Gastroesophageal sphincter (tissue), 4 donors: ENCODE data around the gene CHRM2. TPM values are rescaled to one million over a fixed set of nuclear protein-coding genes. Genes with fewer than 3 reads are reported as not detected.

ENCODE experiments used
- ATAC-seq: fragments of 150-250 bp; one replicate; pipeline ENCODE4 v1.9.1; 2016; ENCODE audit warnings: mild to moderate bottlenecking, moderate library complexity
- H3K27ac ChIP-seq, 4 donors: fragments of 200-600 bp; sonication (generic) in 3 of 4; 1 replicate in 3 of 4; 2 replicates in 1 of 4; pipeline ENCODE4 v1.5.1; 2016 to 2019
- H3K27me3 ChIP-seq: fragments of 200-600 bp; sonication (generic); one replicate; pipeline ENCODE4 v1.5.1; 2019
- H3K36me3 ChIP-seq, 2 donors: fragments of 200-600 bp; sonication (generic); one replicate each; pipeline ENCODE4 v1.5.1; 2019; ENCODE audit warnings: control low read depth in 1 of 2
- H3K4me1 ChIP-seq, 3 donors: fragments of 200-600 bp; sonication (generic); 1 replicate in 2 of 3; 2 replicates in 1 of 3; pipeline ENCODE4 v1.5.1; 2016 to 2019; ENCODE audit warnings: control low read depth in 2 of 3
- H3K4me3 ChIP-seq, 2 donors: fragments of 200-600 bp; sonication (generic); one replicate each; pipeline ENCODE4 v1.5.1; 2019; ENCODE audit warnings: mild to moderate bottlenecking in 1 of 2, moderate library complexity in 1 of 2
- H3K9me3 ChIP-seq, 3 donors: fragments of 200-600 bp; sonication (generic); one replicate each; pipeline ENCODE4 v1.5.1; 2017 to 2019; ENCODE audit warnings: control low read depth in 2 of 3
- EP300 ChIP-seq: sonication (generic); formaldehyde crosslinking; IDR thresholded peaks from one replicate; pipeline ENCODE4 v1.6.1; 2017; ENCODE audit warnings: antibody characterized with exemption, mild to moderate bottlenecking
- POLR2A ChIP-seq, 2 donors: fragments of 450-650 bp; IDR thresholded peaks; one replicate each; pipeline ENCODE4 v1.6.1; 2017; ENCODE audit warnings: antibody characterized with exemption in 2 of 2, mild to moderate bottlenecking in 2 of 2, moderate library complexity in 1 of 2
- POLR2AphosphoS5 ChIP-seq: sonication (generic); formaldehyde crosslinking; IDR thresholded peaks from one replicate; pipeline ENCODE4 v1.6.1; 2017; ENCODE audit warnings: antibody characterized with exemption
- WGBS, 2 donors: methylation state at CpG; one replicate each; pipeline ENCODE4 v1.1.5; 2018; ENCODE audit warnings: low coverage in 1 of 2; 5-methylcytosine and 5-hydroxymethylcytosine counted together
- total RNA-seq, 4 donors: library from RNA; depleted of rRNA; stranded (reverse); fragments of >200 nt; gene quantifications; one replicate each; pipeline ENCODE4 v1.1.0, GENCODE V29; 2016
- TF ChIP-seq, protein P1 (sequence below), 4 experiments: fragments of 200-600 bp in 2 of 4; fragments of 450-650 bp in 2 of 4; sonication (generic) in 1 of 4; IDR thresholded peaks; one replicate each; pipeline ENCODE4 v1.5.1; 2017 to 2019; ENCODE audit warnings: antibody characterized with exemption in 4 of 4, mild to moderate bottlenecking in 2 of 4, moderate library complexity in 2 of 4

The CHRM2 gene
- total RNA-seq, 4 donors from 2014 or later = 11.5 to 130 (median 65.3) TPM

DNA sequence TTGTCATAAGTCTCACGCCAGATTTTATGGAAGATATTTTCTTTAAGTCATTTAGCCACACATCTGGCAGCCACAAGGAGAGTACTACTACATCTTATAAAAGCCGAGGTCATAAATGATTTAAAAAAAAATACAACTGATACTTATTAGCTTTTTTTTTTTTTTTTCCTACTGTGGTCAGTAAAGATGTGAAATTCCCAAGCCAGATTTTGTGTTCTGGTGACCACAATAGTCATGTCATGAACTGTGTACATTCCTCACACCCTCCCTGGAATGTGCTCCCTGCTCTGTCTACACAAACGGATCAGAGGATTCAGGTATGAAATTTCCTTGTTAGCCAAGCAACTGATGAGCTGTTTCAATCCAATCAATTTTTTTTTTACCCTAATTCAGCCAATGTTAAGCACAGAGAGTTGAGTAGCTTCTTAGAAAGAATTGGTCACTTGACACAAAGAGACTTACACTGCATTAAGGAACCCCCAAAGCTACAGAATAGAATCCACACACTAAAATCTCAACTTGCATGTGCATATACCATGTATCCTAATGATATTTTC lies 54.7 kb downstream of the CHRM2 start:
- TF ChIP-seq, protein P1, sequence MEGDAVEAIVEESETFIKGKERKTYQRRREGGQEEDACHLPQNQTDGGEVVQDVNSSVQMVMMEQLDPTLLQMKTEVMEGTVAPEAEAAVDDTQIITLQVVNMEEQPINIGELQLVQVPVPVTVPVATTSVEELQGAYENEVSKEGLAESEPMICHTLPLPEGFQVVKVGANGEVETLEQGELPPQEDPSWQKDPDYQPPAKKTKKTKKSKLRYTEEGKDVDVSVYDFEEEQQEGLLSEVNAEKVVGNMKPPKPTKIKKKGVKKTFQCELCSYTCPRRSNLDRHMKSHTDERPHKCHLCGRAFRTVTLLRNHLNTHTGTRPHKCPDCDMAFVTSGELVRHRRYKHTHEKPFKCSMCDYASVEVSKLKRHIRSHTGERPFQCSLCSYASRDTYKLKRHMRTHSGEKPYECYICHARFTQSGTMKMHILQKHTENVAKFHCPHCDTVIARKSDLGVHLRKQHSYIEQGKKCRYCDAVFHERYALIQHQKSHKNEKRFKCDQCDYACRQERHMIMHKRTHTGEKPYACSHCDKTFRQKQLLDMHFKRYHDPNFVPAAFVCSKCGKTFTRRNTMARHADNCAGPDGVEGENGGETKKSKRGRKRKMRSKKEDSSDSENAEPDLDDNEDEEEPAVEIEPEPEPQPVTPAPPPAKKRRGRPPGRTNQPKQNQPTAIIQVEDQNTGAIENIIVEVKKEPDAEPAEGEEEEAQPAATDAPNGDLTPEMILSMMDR (IDR thresholded peaks at IDR 0.05) = no peak
- TF ChIP-seq POLR2A (IDR thresholded peaks at IDR 0.05) (no peak), EP300 (no peak)
- 42 to 83% methylated on average over 2 to 3 of the region's 3 CpGs for WGBS, 2 donors
- Histone ChIP-seq H3K36me3 (no peaks in the 10 kb centered on the region), H3K4me3 (no peak overlapping the region), H3K27ac (no peak overlapping the region), H3K9me3 (no peaks in the 10 kb centered on the region), H3K4me1 (peaks cover 0 to 5% (median 0%) of the 10 kb centered on the region in 3 donors), H3K27me3 (no peaks in the 10 kb centered on the region)
- no peak for ATAC-seq

- no peak overlapping the region for H3K27ac ChIP-seq
- TF ChIP-seq, protein P1 (IDR thresholded peaks at IDR 0.05) = no peak
- TF ChIP-seq EP300 (no peak), POLR2A (IDR thresholded peaks at IDR 0.05) (no peak), POLR2AphosphoS5 (peak; percentile 18)
- ATAC-seq = no peak
These were observed 56.6 kb downstream of the CHRM2 start for GRCh38 chr7:136925044-136925443.

DNA sequence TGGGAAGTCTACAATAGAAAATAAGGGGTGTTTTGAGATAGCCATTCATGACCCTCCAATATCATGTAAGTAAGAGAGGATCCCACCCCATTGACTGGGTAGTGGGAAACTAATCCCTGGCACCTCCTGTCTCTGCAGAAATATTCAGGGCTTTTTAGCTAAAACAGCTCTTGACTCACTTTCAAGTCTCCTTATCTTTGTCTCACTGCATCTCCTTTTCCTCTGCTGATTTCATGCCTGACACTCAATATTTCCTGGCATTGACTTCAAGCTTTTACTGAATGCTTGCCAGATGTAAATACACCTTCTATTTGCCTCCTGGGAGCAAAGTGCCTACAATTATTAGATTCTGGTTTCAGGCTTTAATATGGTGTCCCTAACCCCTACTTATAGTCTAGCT lies 57.1 kb downstream of the CHRM2 start:
- no peak overlapping the region for H3K27ac ChIP-seq

More at GRCh38 chr7:136925044-136925443, 56.6 kb downstream of the CHRM2 start:
- WGBS, 2 donors = 14 to 30% methylated on average over 3 of the region's 3 CpGs
- H3K36me3 ChIP-seq = no peaks in the 10 kb centered on the region
- no peaks in the 10 kb centered on the region for H3K9me3 ChIP-seq
- H3K4me3 ChIP-seq = no peak overlapping the region
- H3K27me3 ChIP-seq = no peaks in the 10 kb centered on the region
- H3K4me1 ChIP-seq = peaks cover 0 to 5% (median 0%) of the 10 kb centered on the region in 3 donors

GRCh38 chr7:136931169-136931867 lies 62.9 kb downstream of the CHRM2 start:
- no peaks in the 10 kb centered on the region for H3K4me1 ChIP-seq
- no peak overlapping the region for H3K27ac ChIP-seq
- TF ChIP-seq POLR2A (IDR thresholded peaks at IDR 0.05) (no peak), POLR2AphosphoS5 (no peak), EP300 (no peak)
- TF ChIP-seq, protein P1 (IDR thresholded peaks at IDR 0.05) = no peak
- 69 to 96% methylated on average over 2 to 3 of the region's 3 CpGs for WGBS, 2 donors
- H3K4me3 ChIP-seq = no peak overlapping the region
- ATAC-seq = no peak
- H3K36me3 ChIP-seq = no peaks in the 10 kb centered on the region
- no peaks in the 10 kb centered on the region for H3K27me3 ChIP-seq
- no peaks in the 10 kb centered on the region for H3K9me3 ChIP-seq

More for the DNA sequence above, 57.1 kb downstream of the CHRM2 start:
- TF ChIP-seq, protein P1 (IDR thresholded peaks at IDR 0.05) = no peak
- peak; percentile 25 for TF ChIP-seq POLR2AphosphoS5
- TF ChIP-seq POLR2A (IDR thresholded peaks at IDR 0.05) = no peak
- TF ChIP-seq EP300 = no peak
- ATAC-seq = no peak
- Histone ChIP-seq H3K36me3 (no peaks in the 10 kb centered on the region), H3K9me3 (no peaks in the 10 kb centered on the region), H3K27me3 (no peaks in the 10 kb centered on the region), H3K4me1 (peaks cover 0 to 5% (median 0%) of the 10 kb centered on the region in 3 donors), H3K4me3 (no peak overlapping the region)

GRCh38 chr7:136937436-136937835 lies 69.0 kb downstream of the CHRM2 start:
- no peaks in the 10 kb centered on the region for H3K36me3 ChIP-seq
- no peak overlapping the region for H3K27ac ChIP-seq
- ATAC-seq = no peak
- peaks cover 0 to 7% (median 0%) of the 10 kb centered on the region in 3 donors for H3K4me1 ChIP-seq
- TF ChIP-seq, protein P1 (IDR thresholded peaks at IDR 0.05) = no peak
- TF ChIP-seq POLR2A (IDR thresholded peaks at IDR 0.05) = no peak
- no peak for TF ChIP-seq POLR2AphosphoS5
- TF ChIP-seq EP300 = no peak
- H3K9me3 ChIP-seq = no peaks in the 10 kb centered on the region
- 76 to 85% methylated on average over 5 of the region's 5 CpGs for WGBS, 2 donors
- no peaks in the 10 kb centered on the region for H3K27me3 ChIP-seq
- H3K4me3 ChIP-seq = no peak overlapping the region
